Stimulated activated CD4-positive, alpha-beta T cell treated with anti-CD3 and anti-CD28 coated beads, Interleukin-2, amount 100 ng/mL, for 4 hours (primary cell): ENCODE results near the gene PITPNM2.
"Not testable (repeated sequence)": the region's sequence is repeated elsewhere in the genome, so short reads cannot be mapped to it uniquely, and the experiment has no call there.

Source experiments
- DNase-seq: peaks from one replicate; pipeline ENCODE4 v3.0.0-alpha.2; 2020; ENCODE audit warnings: low read depth

PITPNM2 gene

GRCh38 chr12:123120452-123121166 lies 30.3 kb downstream of the PITPNM2 start:
- DNase-seq = no peak

DNA sequence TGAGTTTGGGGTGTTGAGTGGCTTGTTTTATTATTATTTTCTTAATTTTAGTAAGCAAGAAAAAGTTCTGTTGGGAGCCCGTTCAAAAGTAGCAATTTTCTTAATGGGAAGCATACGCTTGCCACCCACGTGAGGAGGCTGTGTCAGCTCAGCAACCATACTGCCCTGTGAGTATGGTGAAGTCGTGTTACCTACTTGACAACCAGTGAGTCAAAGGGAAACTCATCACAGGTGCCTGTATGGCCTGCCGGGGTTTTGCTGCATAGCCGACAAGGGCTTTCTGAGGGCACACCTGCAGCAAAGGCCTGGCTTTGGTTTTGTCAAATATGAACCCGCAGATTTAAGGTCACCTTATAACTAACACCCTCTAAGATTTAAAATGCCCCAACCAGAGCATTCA lies 31.1 kb downstream of the PITPNM2 start:
- peak; percentile 47 for DNase-seq

DNA sequence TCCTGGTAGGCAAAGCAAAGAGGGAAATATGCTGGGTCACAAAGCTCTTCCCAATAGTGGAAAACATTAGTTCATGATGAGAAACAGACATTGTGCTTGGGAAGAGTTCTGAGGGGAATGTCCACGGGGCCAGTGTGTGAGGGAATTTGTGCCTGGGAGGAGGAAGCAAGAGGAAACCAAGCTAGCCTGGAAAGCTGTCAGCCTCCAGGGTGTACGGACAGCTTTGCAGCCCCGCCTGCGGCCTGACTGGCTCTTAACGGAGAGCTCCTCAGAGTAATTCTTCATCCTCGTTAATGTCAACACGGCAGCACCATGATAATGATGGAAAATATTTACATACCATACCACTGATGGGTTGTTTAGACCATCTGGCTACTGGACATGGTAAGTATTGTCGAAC lies 32.4 kb downstream of the PITPNM2 start:
- no peak for DNase-seq

- no peak for DNase-seq
Measured at GRCh38 chr12:123115409-123116121, 35.3 kb downstream of the PITPNM2 start.

- DNase-seq = no peak
Measured at GRCh38 chr12:123114304-123115083, 36.4 kb downstream of the PITPNM2 start.

DNA sequence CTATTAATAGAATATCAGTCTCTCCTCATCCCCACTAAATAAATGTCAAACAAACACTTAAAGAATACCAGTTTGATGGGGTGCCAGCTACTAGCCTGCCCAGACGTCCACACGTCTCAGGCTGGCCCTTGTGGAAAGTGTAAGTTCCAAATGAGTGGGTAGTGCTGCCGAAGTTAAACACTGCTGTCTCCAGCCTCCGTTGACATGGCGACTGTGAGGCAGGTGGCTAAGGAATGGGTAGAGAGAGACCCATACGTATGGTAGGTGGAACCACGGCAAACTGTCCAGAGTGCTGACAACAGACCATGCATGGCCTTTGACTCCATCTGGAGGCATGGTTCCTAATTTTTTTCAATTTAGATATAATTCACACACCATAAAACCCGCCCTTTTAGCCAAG lies 37.9 kb downstream of the PITPNM2 start:
- DNase-seq = no peak

DNA sequence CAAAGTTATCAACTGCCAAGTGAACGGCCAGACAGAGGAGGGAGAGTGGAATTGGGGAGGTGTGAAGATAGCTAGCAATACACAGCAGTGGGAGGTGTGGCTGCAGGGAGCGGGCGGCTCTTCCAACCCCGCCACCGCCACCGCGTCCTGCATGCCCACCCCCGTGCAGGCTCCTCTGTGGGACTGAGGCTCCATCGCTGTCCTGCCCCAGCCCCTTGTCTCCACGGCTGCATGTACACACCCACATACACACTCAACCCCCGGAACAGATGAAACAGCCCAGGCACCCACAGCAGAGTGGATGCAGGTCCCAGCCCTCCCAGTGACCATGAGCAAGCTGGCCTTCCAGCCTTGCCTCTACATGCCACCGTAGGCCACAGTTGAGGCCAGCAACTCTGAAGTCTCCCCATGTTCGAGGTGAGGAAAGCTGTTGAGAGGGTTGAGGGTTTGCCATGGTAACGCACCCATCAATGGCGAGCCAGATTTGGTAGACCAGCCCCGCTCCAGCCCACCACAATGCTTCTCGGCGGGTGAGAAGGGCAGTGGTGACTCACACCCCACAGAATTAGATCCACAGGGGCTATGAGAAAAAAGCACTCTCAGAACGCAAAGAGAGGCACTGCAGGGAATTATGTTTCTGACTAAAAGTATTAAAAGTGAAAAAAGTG lies 39.3 kb downstream of the PITPNM2 start:
- no peak for DNase-seq

- DNase-seq = no peak
Measured at GRCh38 chr12:123109319-123109772, 41.5 kb downstream of the PITPNM2 start.

DNA sequence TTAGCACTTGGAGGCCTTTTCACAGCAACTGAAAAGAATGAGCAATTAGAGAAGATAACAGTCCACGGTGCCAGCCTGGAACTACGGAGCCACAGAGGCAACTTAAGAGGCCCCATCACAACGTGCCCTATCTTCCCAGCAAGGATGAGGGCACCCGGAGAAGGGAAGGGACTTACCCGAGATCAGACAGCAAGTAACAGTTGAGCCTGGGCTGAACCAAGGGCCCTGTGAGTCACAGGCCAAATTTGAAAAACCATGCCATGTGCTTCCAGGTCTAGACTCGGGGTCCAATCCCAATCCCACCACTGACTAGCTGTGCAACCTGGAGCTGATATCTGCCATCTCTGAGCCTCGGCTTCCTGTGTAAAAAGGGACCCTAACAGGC lies 42.2 kb downstream of the PITPNM2 start:
- no peak for DNase-seq

- DNase-seq = no peak
Measured at GRCh38 chr12:123107926-123108681, 42.8 kb downstream of the PITPNM2 start.

- peak; percentile 19 for DNase-seq
Measured at GRCh38 chr12:123106640-123107359, 44.1 kb downstream of the PITPNM2 start.

GRCh38 chr12:123105211-123105826 lies 45.6 kb downstream of the PITPNM2 start:
- DNase-seq = no peak

GRCh38 chr12:123104809-123105208 lies 46.1 kb downstream of the PITPNM2 start:
- DNase-seq = no peak

DNA sequence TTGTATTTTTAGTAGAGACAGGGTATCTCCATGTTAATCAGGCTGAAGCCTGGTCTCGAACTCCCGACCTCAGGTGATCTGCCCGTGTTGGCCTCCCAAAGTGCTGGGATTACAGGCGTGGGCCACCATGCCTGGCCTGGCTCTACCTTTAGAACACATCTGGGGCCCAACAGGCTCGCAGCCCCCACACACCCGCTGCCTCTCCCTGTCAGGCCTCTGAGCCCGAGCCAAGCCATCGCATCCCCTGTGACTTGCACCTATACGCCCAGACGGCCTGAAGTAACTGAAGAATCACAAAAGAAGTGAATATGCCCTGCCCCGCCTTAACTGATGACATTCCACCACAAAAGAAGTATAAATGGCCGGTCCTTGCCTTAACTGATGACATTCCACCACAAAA lies 46.8 kb downstream of the PITPNM2 start:
- DNase-seq = not testable (repeated sequence)

DNA sequence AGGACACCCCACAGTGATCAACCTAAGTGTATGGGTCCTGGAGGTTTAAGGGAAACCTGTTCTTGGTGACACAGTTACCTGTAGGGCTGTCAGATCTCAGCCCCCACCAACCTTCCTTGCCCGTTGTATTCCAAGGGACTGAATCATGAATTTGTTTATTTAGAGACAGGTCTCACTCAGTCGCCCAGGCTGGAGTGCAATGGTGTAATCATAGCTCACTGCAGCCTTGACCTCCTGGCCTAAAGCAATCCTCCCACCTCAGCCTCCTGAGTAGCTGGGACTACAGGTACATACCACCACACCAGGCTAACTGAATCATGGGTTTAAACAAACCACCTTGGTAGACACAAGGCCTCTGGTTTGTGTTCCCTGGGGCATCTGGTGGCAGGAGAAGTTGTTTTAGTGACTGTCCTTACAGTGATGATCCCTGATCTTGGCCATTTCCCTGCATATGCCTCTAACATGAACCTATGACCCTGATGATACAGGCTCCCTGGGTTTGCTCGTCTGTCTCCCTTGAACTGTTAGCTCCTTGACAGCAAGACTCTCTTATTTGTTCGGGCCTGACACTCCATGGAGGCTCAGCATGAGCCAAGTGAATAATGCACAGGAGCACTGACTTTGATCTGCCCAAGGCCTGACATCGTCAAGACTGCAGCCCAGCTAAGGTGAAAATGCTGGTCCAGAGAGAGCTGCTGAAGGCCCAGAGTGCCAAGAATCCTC lies 47.9 kb downstream of the PITPNM2 start:
- DNase-seq = no peak

- DNase-seq = no peak
Measured at GRCh38 chr12:123102366-123102765, 48.5 kb downstream of the PITPNM2 start.

DNA sequence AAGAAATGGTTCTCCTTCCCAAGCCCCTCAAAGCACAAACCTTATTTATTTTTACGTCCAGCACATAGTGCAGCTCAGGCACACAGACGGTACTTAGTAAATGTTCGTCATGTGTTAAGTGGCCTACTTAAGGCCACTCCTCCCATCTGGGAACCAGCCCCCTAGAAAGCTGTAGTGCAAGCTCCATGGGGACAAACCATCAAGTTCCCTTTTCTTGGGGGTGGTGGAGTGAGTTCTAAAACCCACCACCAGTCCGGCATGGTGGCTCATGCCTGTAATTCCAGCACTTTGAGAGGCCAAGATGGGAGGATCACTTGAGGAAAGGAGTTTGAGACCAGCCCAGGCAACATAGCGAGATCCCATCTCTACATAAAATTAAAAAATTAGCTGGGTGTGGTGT lies 49.4 kb downstream of the PITPNM2 start:
- DNase-seq = no peak
